Peyer's patch (tissue), 4 donors: ENCODE data around the gene C2. TPM values are rescaled to one million over a fixed set of nuclear protein-coding genes. Genes with fewer than 3 reads are reported as not detected.

Source experiments
- DNase-seq, 3 donors: peaks; one replicate each; pipeline ENCODE4 v3.0.0-alpha.2; 2017 to 2019
- H3K27ac ChIP-seq, 4 donors: fragments of 200-600 bp; sonication (generic); one replicate each; pipeline ENCODE4 v1.5.1; 2016 to 2019
- H3K27me3 ChIP-seq, 2 donors: fragments of 200-600 bp; sonication (generic); one replicate each; pipeline ENCODE4 v1.5.1; 2019
- H3K36me3 ChIP-seq, 3 donors: fragments of 200-600 bp; sonication (generic); one replicate each; pipeline ENCODE4 v1.5.1; 2016 to 2019
- H3K4me1 ChIP-seq, 4 donors: fragments of 200-600 bp; sonication (generic); one replicate each; pipeline ENCODE4 v1.5.1; 2016 to 2019
- H3K4me3 ChIP-seq, 4 donors: fragments of 200-600 bp; sonication (generic); 1 replicate in 3 of 4; 2 replicates in 1 of 4; pipeline ENCODE4 v1.5.1; 2016 to 2019; ENCODE audit warnings: mild to moderate bottlenecking in 1 of 4
- H3K9me3 ChIP-seq, 4 donors: fragments of 200-600 bp; sonication (generic); one replicate each; pipeline ENCODE4 v1.5.1; 2016 to 2019; ENCODE audit warnings: mild to moderate bottlenecking in 1 of 4
- POLR2A ChIP-seq, 2 donors: fragments of 450-650 bp; IDR thresholded peaks; one replicate each; pipeline ENCODE4 v1.5.1; 2017; ENCODE audit warnings: antibody characterized with exemption in 2 of 2, mild to moderate bottlenecking in 2 of 2, moderate library complexity in 2 of 2
- total RNA-seq, 4 donors: library from RNA; depleted of rRNA; stranded (reverse); fragments of >200 nt; gene quantifications; one replicate each; pipeline ENCODE4 v1.1.0, GENCODE V29; 2016
- TF ChIP-seq, protein P1 (sequence below), 6 experiments: fragments of 450-650 bp in 4 of 6; fragments of 200-600 bp in 2 of 6; sonication (generic) in 1 of 6; IDR thresholded peaks; one replicate each; pipeline ENCODE4 v1.5.1; 2017 to 2019; ENCODE audit warnings: antibody characterized with exemption in 6 of 6, mild to moderate bottlenecking in 3 of 6, moderate library complexity in 1 of 6

The C2 gene
- total RNA-seq = 10 to 100 TPM; 15.3 to 63.2 (median 38.4) TPM

DNA sequence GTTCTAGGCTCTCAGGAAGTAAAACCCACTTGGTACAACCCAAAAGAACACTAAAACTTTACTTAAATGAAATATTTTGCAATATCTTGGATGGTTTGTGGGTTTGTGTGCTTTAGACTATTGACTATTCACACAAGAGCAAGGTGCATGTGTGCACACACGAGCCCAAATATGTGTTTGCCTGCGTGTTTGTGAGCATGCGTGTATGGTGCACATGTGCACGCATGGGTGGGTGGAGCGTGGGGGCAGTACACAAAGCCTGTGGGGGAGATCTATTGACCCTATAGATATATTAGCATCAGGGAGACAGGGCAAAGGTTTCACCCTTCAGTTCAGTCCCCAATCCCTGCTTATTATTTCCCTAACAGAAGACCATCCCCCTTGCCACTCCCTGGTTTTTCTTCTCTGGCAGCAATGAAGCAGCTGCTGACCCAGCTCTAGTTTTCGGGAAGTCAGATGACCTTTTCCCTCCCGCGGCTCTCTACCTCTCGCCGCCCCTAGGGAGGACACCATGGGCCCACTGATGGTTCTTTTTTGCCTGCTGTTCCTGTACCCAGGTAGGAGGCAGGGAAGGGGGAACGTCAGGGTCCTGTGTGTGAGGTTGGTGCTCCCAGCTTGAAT is at the start of gene C2:
Gene C2 (plus strand): TSS at position 476 of the 621 bp plus-strand sequence. CDS start 36 bp downstream, at position 512.
- H3K9me3 ChIP-seq = no peaks in the 10 kb centered on the region
- no peaks in the 10 kb centered on the region for H3K27me3 ChIP-seq
- H3K36me3 ChIP-seq = no peaks in the 10 kb centered on the region
- H3K4me3 ChIP-seq = peak within 1 kb of the TSS in 3 of 4 donors; percentile 16 to 48 (median 28)
- no peaks in the 10 kb centered on the region for H3K4me1 ChIP-seq
- TF ChIP-seq, protein P1, sequence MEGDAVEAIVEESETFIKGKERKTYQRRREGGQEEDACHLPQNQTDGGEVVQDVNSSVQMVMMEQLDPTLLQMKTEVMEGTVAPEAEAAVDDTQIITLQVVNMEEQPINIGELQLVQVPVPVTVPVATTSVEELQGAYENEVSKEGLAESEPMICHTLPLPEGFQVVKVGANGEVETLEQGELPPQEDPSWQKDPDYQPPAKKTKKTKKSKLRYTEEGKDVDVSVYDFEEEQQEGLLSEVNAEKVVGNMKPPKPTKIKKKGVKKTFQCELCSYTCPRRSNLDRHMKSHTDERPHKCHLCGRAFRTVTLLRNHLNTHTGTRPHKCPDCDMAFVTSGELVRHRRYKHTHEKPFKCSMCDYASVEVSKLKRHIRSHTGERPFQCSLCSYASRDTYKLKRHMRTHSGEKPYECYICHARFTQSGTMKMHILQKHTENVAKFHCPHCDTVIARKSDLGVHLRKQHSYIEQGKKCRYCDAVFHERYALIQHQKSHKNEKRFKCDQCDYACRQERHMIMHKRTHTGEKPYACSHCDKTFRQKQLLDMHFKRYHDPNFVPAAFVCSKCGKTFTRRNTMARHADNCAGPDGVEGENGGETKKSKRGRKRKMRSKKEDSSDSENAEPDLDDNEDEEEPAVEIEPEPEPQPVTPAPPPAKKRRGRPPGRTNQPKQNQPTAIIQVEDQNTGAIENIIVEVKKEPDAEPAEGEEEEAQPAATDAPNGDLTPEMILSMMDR (IDR thresholded peaks at IDR 0.05) = no peak
- TF ChIP-seq POLR2A (IDR thresholded peaks at IDR 0.05) = no peak
- DNase-seq = no peak
- H3K27ac ChIP-seq = peak within 1 kb of the TSS in 3 of 4 donors; percentile 38 to 53 (median 44)

DNA sequence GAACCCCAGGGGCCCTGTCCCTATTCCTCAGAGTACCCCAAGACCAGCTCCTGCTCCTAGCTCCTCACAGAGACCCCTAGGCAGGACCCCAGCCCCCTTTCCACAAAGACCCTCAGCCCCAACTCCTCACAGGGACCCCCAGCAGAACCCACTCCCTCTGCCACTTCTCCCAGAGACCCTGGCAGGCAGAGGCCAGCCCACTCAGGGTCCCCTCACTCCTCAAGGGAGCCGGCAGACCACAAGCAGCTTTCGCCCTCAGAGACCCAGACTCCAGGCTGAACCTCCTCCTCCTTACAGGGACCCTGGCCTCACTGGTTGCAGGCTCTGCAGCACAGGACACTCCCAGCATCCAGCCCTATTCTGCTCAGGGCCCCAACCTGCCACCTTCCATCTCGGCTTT is 49.3 kb upstream of the C2 start:
- H3K4me1 ChIP-seq = peaks cover 0 to 33% (median 0%) of the 10 kb centered on the region in 4 donors

DNA sequence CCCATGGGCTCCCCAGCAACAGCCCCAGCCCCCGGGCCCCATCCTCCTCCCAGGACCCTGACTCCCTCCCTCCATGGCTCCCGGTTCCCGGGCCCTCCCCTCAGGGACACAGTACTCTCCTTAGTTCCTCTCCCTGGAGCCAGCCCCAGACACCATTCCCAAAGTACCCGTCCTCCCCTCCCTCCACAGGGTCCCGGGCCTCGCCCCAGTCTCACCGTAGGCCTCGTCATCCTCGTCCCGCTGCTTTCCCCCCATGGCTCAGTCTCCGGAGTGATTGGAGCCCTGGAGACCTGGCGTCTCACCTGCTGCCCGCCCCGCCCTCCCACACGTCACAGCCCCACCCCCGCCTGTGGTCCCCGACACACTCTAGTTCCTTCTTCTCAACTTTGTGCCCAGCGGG is 48.8 kb upstream of the C2 start, which contains the start of gene SLC44A4:
Gene SLC44A4 (minus strand): TSS at position 272 of the 400 bp plus-strand sequence. CDS start 17 bp downstream, at position 255.
- Histone ChIP-seq H3K4me3 (peak within 1 kb of the TSS in 3 of 4 donors; percentile 41 to 66 (median 58)), H3K27ac (peak within 1 kb of the TSS in 3 of 4 donors; percentile 91 to 95 (median 95)), H3K9me3 (no peaks in the 10 kb centered on the region), H3K36me3 (peaks cover 0 to 67% (median 0%) of the 10 kb centered on the region in 3 donors), H3K4me1 (peaks cover 0 to 33% (median 0%) of the 10 kb centered on the region in 4 donors), H3K27me3 (no peaks in the 10 kb centered on the region)
- TF ChIP-seq, protein P1 (IDR thresholded peaks at IDR 0.05) = no peak
- TF ChIP-seq POLR2A (IDR thresholded peaks at IDR 0.05) = peak; percentile 58 to 83
- peak in 2 of 3 donors; percentile 73 to 84 for DNase-seq

More for the DNA sequence above, 49.3 kb upstream of the C2 start:
- peaks cover 0 to 67% (median 0%) of the 10 kb centered on the region in 3 donors for H3K36me3 ChIP-seq
- no peaks in the 10 kb centered on the region for H3K9me3 ChIP-seq
- no peak for DNase-seq
- peak overlapping the region in 3 of 4 donors; percentile 91 to 95 (median 95) for H3K27ac ChIP-seq
- no peaks in the 10 kb centered on the region for H3K27me3 ChIP-seq
- H3K4me3 ChIP-seq = peak overlapping the region in 3 of 4 donors; percentile 41 to 66 (median 58)
- TF ChIP-seq, protein P1 (IDR thresholded peaks at IDR 0.05) = no peak
- TF ChIP-seq POLR2A (IDR thresholded peaks at IDR 0.05) = no peak

- Histone ChIP-seq H3K36me3 (peaks cover 0 to 67% (median 0%) of the 10 kb centered on the region in 3 donors), H3K27me3 (no peaks in the 10 kb centered on the region), H3K27ac (peak overlapping the region in 3 of 4 donors; percentile 91 to 95 (median 95)), H3K9me3 (no peaks in the 10 kb centered on the region), H3K4me3 (peak overlapping the region in 3 of 4 donors; percentile 41 to 66 (median 58)), H3K4me1 (peaks cover 0 to 33% (median 0%) of the 10 kb centered on the region in 4 donors)
- DNase-seq = no peak
- TF ChIP-seq, protein P1 (IDR thresholded peaks at IDR 0.05) = no peak
- TF ChIP-seq POLR2A (IDR thresholded peaks at IDR 0.05) = peak in 1 of 2 donors; percentile 37
These were observed 48.4 kb upstream of the C2 start for GRCh38 chr6:31879143-31879542.

DNA sequence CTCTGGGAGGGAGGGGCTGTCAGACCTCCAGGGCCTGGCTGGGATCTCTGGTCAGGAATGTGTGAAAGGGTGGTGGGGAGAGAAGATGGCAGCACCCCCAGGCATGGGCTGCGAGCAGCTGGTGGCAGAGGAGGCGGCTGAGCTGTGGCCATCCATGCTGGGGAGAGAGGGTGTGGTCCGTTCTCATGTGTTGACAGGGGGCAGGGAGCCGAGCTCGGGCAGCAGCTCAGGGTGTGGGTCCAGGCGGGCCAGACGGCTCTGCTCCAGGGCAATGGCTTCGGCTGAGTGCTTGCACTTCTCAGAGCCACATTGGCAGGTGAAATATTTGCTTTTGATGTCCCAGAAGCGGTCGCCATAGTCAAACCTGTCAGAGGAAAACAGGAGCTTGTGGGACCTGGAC is 47.6 kb upstream of the C2 start:
- Histone ChIP-seq H3K4me3 (no peak overlapping the region), H3K4me1 (peaks cover 0 to 28% (median 0%) of the 10 kb centered on the region in 4 donors), H3K27ac (peak overlapping the region in 2 of 4 donors; percentile 95), H3K9me3 (no peaks in the 10 kb centered on the region), H3K27me3 (no peaks in the 10 kb centered on the region), H3K36me3 (peaks cover 0 to 67% (median 0%) of the 10 kb centered on the region in 3 donors)
- TF ChIP-seq, protein P1 (IDR thresholded peaks at IDR 0.05) = no peak
- TF ChIP-seq POLR2A (IDR thresholded peaks at IDR 0.05) = no peak
- DNase-seq = peak in 1 of 3 donors; percentile 57
